NCI-H345 treated with DMSO at 0.1 percent for 48 hours (cell line): ENCODE results near the gene HSPB1.
A peak's percentile ranks its signal among the peaks of the same experiment; 100 is the strongest.
"Not testable (repeated sequence)": the region's sequence is repeated elsewhere in the genome, so short reads cannot be mapped to it uniquely, and the experiment has no call there.

Experiments used
- DNase-seq: peaks from one replicate; lab custom pipeline; 2025; ENCODE audit not compliant: unreplicated experiment; lab: John Stamatoyannopoulos, UW

The HSPB1 gene

GRCh38 chr7:76281006-76281705, 21.3 kb upstream of the HSPB1 start:
- DNase-seq: no peak

DNA sequence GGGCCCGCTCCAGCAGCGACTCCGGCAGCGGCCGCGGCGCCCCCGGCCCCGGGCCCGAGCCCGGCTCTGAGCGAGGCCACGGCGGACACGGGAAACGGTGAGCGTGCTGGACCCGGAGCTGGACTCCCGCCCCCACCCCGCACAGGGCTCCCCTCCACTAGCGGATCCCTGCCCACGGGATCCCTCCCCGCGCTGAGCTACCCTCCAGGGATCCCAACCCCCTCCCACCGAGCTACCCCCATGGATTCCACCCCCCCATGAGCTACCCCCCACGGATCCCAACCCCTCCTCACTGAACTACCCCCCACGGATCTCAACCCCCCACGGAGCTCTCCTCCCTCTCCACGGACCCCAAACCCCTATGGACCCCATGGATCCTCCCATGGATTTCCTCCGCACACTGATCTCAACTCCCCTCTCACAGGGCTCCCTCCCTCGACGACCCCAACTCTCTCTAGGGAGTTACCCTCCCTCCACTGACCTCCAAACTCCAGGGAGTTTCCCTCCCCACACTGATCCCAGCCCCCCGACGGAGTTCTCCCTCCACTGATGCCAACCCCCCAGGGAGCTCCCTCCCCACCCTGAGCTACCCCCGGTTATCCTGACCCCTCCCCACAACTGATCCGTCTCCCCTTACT, 20.6 kb upstream of the HSPB1 start:
- DNase-seq: no peak

DNA sequence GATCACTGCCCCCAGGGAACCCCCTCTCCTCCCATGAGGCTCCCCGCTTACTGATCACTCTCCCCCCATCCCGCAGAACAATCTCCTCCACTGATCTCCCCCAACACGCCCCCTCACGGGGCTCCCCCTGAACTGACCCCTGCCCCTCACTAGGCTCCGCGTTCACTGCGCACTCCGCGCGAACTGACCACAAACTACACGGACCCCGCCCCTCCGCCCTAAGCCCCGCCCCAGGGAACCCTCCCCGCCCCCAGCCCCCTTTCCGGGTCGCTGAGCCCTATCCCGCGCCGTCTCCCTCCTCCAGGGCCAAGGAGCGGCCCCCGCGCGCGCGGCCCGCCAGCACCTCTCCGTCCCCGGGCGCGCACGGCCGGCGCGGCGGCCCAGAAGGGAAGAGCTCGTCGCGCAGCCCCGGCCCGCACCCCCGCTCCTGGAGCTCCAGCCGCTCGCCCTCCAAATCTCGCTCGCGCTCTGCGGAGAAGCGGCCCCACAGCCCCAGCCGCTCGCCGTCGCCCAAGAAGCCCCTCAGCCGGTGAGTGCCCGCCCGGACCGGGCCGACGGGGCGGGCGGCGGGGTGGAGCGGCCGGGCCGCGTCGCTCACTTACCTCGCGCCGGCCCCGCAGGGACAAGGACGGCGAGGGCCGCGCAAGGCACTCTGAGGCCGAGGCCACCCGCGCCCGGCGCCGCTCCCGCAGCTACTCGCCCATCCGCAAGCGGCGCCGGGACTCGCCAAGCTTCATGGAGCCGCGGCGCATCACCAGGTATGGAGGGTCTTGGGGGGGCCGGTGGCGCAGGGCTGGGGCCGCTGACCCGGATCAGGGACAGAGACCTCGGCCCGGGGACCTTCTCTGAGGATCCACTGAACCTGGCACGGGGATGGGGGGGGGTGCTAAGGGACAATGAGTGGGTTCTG, 19.9 kb upstream of the HSPB1 start:
- no peak for DNase-seq

GRCh38 chr7:76283254-76284159, 19.0 kb upstream of the HSPB1 start:
- DNase-seq: no peak

DNA sequence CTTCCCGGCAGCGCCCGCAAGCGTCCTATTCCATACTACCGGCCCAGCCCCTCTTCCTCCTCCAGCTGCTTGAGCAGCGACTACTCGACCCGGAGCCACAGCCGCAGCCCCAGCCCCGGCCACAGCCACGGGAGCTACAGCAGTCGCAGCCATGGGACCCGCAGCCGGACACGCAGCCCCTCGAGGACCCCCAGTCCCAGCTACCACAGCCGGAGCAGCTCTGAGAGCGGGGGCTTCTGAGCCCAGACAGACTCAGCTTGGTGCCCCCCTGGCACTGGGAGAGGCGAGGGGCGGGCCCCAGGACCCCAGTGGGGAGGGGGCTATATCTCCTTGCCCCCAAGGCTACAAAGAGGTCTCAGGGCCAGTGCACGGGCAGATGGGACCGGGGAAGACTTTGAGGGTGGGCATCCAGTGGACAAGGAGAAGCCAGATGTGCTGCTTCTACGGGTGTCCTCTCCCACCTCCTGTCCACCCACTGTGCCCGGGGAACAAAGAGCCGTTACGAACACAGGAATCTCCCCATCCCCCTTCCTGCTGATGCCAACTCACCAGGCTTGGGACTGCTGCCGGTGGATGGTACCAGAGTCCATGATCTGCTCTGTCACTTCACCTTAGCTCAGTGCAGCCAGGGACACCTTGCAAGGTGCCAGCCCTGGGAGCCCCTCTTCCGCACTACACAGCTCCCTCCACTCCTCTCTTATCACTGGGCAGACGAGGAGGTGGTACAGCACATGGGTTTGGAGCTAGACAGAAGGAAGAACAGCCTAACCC, 16.7 kb upstream of the HSPB1 start:
- no peak for DNase-seq

DNA sequence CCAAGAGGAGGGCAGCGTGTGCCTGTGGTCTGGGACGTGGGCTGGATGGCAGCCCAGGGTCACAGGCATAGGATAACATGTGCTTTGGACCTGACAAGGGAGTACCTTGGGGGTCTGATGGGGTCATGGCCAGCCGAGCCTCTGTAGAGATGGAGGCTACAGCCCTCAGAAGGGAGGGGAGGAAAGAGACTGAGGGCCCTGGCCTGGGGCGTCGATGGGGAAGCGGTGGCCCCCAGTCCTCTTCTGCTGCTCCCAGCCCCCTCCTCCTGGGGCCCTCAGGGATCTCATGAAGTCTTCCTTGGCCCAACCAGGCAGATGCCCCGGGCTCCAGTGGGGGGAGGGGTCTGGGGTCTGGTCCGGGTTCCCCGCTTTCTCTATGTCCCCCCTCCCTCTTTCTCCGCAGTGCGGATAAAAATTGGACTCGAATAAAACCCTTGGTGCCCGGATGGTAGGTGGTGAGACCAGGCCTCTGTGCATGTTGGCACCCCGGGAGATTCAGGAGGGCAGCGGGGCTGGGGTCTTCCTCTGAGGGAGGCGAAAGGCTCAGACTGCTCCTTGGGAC, 15.6 kb upstream of the HSPB1 start:
- DNase-seq: no peak

- not testable (repeated sequence) for DNase-seq
Observed at GRCh38 chr7:76290847-76291350, 11.6 kb upstream of the HSPB1 start.

DNA sequence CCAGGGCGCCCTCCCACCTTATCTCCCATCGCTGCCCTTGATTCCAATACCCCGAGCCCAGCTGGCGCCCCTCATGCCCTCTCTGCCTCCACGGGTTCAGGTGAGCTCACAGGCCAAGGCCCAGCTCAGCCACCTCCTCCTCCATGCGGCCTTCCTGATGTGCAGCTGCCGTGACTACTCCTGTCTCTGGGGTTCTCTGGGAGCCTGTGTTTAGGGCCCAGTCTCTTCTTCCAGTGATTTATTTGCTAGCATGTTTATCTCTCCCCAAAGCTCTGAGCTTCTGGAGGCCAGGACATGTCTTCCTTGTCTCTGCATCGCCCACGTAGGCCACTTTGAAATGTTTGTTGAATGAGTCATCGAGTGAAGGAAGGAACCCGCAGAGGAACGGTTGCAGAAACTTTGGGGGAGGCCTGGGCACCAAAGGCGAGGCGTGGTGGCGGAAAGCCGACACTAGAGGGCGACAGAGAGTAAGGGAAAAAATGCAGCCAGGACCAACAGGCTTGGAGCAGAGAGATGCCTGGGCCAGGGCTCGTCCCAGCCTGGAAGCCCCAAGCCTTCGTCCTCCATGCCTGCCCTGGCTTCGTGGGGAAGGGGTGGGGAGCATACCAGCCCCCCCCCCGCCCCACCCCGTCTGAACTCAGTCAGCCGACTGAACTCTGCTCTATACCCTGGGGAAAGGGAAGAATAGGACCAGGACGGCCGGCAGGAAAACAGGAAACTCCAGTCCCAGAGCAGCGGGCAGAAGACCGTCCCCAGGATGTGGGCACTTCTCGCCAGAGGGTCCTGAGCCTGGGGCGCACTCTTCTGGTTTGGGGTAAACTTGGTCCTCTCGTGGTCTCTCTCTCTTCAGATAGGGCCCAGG, 10.9 kb upstream of the HSPB1 start:
- peak; percentile 69 for DNase-seq

DNA sequence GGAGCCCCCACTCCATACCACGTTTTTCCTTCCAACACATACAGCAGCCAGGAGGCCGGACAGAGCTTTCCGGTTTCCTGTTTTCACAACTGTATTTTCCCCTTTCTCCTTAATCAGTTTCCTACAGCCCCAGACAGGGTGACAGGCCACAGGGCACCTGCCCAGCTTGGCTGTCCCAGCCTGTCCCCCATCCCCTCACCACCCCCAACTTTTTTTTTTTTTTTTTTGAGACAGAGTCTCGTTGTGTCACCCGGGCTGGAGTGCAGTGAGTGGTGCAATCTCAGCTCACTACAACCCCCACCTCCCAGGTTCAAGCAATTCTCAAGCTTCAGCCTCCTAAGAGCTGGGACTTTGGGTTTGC, 10.3 kb upstream of the HSPB1 start:
- no peak for DNase-seq

- DNase-seq: not testable (repeated sequence)
Observed at GRCh38 chr7:76292911-76293310, 9.6 kb upstream of the HSPB1 start.

DNA sequence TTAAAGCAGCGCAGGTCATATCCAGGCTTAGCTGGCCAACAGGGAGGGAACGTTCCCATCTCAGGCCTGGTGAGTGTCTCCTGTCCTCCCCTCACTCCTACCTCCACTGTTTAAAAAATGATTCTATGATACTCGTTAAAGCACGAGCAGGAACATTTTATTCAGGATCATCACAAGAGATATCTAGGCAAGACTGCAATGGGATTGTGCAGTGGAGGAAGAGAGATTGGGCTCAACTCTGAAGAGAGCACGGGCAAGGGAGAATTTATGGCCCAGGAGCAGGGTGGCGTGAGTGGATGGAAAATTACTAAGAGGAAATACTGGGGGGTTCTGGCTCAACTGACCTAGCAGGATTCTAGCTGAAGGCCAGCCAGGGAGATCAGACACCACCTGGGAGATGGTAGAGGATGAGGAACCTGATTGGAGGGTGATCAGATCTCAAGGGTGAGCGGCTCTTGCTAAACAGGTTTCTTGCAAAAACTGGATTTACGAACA, 9.0 kb upstream of the HSPB1 start:
- DNase-seq: no peak

GRCh38 chr7:76294344-76295024, 8.0 kb upstream of the HSPB1 start:
- DNase-seq: peak; percentile 42

DNA sequence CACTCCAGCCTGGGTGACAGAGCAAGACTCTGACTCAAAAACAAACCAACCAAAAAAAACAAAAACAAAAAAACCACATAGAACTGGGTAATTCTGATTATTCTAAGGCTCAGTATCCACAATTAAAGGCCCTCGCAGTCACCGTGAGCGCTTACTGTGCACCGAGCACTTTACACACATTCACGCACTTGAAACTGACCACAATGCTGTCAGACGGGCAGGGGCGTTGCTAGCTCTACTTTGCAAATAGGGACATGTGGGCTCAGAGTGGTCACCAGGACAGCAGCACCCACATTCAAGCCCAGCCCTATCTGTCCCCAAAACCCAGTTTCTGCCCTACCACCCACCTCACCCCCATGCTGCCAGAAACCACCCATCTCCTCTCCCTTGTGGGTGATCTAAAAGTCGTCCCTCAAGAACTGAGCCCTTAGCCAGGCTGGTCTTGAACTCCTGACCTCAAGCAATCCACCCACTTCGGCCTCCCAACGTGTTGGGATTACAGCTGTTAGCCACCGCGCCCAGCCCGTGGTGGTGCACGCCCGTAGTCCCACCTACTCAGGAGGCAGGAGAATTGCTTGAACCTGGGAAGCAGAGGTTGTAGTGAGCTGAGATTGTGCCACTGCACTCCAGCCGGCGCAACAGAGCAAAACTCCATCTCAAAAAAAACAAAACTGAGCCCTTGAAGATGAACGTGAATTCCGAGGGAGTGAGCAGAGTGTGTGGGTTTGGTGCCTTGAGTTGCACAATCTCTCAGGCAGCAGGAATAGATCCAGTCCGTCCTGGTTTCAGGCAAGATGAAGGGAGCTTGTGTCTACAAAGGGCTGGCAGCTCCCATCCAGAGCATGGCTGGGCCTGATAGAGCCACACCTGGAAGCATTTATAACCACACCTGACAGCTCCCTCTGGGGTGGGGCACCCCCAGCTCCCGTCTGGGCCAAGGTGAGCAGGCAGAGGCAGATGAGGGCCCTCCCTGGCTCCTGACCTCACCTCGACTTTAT, 5.4 kb upstream of the HSPB1 start:
- no peak for DNase-seq

GRCh38 chr7:76300166-76300731, 2.2 kb upstream of the HSPB1 start:
- DNase-seq: no peak

DNA sequence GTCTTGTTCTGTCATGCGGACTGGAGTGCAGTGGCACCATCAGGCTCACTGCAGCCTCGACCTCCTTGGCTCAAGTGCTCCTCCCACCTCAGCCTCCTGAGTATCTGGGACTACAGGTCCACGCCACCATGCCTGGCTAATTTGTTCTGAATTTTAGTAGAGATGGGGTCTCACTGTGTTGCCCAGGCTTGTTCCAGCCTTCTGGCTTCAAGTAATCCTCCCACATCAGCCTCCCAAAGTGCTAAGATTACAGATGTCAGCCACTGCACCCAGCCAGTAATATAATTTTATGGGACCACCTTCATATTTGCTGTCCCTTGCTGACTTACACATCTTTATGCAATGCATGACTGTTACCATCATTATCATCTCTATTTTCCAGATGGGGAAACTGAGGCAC, 1.5 kb upstream of the HSPB1 start:
- no peak for DNase-seq
